Muscle of arm (tissue), 12 donors: ENCODE results near the gene SLC50A1. TPM values are rescaled to one million over a fixed set of nuclear protein-coding genes. Genes with fewer than 3 reads are reported as not detected.
"Not testable (repeated sequence)": the region's sequence is repeated elsewhere in the genome, so short reads cannot be mapped to it uniquely, and the experiment has no call there.

Source experiments
- DNase-seq: peaks from one replicate; pipeline ENCODE4 v3.0.0-alpha.2; 2013
- polyA plus RNA-seq, 12 donors: library from polyadenylated mRNA; unstranded; fragments of 120-200 nt; gene quantifications; one replicate each; pipeline ENCODE4 v1.2.1, GENCODE V29; 2013; ENCODE audit not compliant: insufficient read length in 12 of 12

SLC50A1 gene
- polyA plus RNA-seq, 12 donors = 18.5 to 27.5 (median 23.4) TPM; not detected in 1

DNA sequence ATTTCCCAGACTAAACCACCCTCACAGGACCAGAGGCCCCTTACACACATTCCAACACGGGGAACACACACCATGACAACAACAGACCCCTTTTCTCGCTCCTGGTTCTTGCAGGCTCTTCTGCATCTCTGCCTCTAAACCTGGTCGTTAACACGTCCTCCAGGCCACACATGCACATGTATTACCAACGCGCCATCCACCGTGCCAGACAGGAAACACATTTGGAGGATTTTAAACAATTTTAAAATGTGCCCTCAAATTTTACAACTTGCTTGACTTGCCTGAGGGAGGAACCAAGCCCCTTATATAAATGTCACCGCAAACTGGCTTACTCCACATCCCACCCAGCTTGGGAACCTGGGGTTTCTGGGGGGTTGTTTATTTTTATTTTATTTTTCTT lies 24.8 kb upstream of the SLC50A1 start:
- DNase-seq = no peak

DNA sequence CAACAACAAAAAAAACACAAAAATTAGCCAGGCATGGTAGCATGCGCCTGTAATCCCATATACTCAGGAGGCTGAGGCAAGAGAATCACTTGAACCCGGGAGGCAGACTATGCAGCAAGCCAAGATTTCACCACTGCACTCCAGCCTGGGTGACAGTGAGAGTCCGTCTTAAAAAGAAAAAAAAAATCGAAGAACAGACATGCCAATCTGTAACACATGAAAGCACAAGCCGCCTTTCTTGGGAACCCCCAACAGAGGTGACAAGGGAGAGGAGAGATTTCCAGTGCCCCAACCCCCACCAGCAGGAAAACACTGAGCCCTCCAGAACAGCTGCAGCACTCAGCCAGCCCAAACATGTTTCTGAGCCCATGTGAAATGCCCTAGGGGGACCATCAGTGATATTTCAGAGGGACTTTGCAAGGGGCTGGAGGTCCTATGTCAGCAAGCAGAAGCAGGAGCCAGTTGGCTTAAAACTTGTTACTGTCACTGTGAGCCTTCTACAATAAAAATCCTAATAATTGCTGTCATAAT lies 22.1 kb upstream of the SLC50A1 start:
- DNase-seq = no peak

DNA sequence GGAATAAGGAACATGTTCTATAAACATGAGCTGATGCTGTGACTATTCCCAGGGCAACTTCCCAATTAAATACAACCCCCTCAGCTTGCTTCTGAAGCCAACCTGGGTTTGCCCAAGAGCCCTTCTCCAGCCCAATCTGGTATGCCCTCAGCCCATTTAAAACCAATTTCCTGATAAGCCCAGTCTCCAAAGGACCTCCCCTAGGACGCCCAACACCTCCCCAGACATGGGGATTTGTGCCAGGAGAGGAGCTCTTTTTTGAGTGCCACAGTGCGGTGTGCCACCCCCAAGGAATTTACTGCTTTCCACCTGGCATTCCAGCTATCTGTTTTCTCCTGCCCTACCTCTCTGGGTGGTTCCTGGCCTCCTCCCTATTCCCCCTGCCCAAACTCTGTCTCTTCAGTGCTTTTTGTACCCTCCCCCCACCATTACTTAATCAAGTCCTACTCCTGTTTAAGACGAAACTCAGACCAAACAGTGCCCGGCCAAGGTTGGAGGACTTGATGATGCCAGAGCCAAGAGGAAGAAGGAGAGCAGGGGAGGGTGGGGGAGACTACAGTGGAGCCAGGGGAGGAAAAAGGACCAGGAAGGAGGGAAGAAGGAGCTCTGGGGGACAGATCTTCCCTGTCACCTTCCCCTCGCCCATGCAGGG lies 19.4 kb upstream of the SLC50A1 start:
- DNase-seq = no peak

DNA sequence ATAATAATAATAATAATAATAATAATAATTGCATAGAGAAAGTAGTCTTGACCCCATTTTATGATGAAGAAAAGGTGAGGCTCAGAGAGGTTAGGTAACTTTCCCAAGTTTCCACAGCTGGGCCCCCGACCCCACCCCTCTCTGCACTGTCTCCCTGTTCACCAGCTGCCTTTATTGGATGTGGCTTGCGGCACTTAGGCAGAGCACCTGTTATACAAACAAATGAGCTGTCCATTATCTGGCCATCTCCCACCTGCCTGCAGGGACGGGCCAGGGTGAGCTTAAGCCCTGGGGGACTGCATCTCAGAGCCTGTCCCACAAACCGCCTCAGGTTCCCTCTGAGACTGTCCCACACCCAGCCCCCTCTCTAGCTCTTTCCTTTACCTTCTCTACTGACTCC lies 18.0 kb upstream of the SLC50A1 start:
- no peak for DNase-seq

DNA sequence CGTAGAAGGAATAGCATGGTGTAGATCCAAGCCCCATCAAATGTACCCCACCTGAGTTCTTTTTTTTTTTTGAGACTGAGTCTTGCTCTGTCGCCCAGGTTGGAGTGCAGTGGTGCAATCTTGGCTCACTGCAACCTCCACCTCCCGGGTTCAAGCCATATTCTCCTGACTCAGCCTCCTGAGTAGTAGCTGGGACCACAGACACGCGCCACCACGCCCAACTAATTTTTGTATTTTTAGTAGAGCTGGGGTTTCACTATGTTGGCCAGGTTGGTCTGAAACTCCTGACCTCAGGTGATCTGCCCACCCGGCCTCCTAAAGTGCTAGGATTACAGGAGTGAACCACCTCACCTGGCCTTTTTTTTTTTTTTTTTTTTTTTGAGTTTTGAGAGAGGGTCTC lies 17.6 kb upstream of the SLC50A1 start:
- DNase-seq = not testable (repeated sequence)

DNA sequence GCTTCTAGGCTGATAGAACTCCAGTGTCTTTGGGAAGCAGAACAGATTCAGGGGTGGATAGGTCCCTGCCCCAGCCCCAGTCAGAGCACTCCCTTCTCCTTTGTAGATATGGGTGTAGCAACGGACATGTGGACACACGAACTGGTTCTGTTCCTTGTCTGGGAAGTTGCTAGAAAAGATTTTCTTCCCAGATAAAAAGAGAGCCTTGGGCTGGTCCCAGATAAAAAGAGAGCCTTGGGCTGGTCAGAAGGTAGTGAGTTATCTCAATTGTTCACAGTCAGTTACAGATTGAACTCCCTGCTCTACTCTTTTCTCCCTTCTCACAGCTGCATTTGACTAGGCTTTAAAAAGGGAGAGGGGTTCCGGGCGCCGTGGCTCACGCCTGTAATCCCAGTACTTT lies 15.4 kb upstream of the SLC50A1 start:
- DNase-seq = no peak

- DNase-seq = no peak
Observed at GRCh38 chr1:155121249-155121648, 14.4 kb upstream of the SLC50A1 start.

- no peak for DNase-seq
Observed at GRCh38 chr1:155122308-155122707, 13.3 kb upstream of the SLC50A1 start.

- no peak for DNase-seq
Observed at GRCh38 chr1:155123801-155124200, 11.9 kb upstream of the SLC50A1 start.

DNA sequence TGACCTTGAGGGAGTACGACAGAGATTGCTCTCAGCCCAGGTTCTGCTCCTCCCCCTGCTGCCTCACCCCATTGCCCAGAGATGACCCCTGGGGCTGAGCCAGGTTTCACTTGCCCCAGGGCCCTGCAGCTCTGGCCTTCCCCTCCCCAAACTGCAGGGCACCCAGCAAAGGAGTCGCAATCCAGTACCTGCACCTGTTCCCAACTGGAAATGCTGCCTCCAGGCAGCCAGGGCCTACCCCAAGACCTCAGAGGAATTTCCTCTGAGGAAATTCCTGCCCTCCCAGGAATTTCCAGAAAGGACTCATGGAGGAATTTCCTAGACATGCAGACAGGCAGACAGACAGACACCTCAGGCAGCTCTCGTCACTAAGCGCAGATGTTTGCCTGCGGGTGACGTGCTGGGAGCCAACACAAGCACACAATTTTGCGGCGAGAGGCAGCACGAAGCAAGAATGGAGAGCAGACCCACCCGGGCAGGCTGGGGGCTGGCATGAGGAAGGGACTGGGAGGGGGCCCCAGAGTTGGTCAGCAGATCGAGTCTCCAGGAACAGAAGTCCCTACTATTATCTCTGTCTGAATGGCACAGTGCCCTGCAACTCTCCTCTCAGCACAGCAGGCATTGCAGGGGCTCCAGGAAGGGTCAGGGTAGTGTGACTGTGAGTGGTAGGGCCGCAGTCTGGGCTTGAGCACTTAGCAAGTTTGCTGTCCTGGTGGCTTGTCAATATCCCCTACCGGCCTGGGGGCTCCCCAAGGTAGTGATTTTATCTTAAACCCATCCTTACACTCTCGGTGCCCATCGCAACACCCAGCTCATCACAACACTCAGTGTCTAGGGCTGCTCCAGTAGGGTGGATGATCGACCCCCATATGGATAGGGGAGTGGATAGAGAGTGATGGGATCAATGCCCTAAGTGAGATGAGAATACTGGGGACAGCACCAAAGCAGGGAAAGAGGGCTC lies 10.9 kb upstream of the SLC50A1 start:
- DNase-seq = no peak

DNA sequence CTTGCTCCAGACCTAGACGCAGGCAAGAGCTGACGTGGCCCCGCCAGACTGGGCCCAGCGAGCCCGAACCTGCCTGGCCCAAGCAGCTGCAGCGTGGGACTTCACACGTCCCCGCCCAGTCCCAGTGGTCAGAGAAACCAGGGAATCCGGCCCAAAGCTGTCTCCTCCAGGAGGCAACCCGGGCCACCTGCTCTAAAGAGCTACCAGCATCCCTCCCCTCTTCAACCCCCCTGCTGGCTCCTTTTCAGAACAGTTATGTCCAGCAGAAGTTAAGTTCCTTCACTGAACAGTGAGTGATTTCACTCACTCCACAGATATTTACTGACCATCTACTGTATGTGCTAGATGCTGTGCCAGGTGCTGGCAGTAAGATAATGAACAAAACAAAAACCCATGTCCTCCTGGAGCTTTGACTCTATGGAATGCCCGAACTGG lies 10.1 kb upstream of the SLC50A1 start:
- DNase-seq = no peak

DNA sequence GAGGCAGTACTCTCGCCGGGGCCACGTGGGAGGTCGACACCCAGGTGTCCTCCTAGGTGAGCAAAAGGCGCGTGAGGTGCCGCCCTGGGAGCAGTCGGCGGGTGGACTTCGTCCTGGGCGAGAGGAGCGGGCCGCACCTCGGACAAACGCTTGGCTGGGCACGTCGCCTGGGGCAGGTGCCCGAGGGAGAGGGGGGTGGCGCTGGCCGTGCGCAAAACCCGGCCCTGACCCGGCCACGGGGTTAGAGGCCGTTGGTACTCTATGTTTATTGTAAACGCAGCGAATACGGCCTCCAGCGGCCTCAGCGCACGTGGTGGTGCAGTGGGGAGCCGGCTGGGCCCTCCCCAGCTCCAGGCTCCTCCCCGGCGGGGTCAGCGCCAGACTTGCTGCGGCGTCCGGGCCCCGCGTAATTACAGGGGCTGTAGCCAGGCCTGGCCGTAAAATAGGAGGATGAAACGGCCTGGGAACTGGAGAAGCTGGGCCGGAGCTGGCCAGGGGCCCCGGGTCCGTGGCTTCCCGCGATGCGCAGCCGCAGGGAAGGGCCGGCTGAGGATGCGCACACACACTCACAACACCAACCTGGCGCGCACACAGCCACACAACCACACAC lies 9.6 kb upstream of the SLC50A1 start:
- no peak for DNase-seq

DNA sequence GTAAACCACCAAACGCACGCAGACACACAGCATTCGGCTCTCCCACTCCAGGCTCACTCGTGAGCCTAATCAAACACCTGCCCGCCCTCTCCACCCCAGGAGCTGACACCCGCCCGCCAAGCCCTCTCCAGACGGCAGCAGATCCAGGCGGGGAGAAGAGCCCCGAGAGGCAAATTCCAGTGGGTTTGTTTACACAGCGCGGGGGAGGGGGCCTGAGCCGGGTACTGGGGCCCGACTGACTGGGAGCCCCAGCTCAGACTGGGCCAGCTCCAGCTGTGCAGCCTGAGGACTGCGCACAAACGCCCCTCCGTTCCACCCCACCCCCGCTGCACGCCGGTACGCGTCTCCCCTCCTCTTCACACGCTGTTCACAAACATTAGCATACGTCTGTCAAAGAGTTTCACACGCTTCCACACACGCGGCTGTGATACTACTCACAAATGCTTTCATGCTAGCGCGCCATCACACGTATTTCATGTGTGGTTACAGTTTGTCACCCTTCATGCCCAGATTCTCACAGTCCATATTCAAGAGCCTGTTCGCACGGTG lies 9.0 kb upstream of the SLC50A1 start:
- DNase-seq = no peak

GRCh38 chr1:155127105-155127966 lies 8.3 kb upstream of the SLC50A1 start, which contains the start of gene EFNA1:
EFNA1 (plus strand) TSS chr1:155127876; CDS start chr1:155127978, 102 bp downstream.
- no peak for DNase-seq

DNA sequence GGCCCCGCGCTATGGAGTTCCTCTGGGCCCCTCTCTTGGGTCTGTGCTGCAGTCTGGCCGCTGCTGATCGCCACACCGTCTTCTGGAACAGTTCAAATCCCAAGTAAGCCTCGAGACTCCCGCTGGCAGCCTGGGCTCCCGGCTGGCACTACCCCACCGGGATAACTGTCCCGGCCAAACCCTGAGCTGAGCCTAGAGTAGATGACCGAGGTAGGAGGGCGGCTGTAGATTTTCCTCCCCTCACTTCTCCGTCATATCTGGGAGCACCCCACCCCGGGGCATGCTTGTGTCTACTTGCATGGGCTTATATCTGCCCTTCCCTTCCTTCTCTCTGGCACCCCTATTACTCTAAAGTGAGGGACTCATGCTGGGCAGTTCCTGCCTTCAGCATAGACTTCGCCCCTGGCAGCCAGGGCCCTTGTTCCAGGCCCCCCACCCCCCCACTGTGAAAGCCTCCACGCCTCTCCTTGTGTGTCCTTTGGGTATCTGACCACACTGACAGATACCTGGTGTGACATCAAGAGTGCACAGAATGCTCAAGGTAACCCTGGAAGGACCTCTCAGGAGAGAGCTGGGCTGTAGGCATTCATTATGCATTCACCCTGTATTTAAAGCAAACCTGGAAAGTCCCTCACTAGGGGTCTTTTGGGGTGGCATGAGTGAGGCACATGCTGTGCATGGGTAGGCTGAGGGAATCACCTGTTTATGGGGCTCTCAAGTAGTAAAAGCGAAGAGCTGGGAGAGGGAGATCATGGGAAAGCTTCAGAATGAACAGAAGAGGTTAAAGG lies 7.5 kb upstream of the SLC50A1 start:
- no peak for DNase-seq

DNA sequence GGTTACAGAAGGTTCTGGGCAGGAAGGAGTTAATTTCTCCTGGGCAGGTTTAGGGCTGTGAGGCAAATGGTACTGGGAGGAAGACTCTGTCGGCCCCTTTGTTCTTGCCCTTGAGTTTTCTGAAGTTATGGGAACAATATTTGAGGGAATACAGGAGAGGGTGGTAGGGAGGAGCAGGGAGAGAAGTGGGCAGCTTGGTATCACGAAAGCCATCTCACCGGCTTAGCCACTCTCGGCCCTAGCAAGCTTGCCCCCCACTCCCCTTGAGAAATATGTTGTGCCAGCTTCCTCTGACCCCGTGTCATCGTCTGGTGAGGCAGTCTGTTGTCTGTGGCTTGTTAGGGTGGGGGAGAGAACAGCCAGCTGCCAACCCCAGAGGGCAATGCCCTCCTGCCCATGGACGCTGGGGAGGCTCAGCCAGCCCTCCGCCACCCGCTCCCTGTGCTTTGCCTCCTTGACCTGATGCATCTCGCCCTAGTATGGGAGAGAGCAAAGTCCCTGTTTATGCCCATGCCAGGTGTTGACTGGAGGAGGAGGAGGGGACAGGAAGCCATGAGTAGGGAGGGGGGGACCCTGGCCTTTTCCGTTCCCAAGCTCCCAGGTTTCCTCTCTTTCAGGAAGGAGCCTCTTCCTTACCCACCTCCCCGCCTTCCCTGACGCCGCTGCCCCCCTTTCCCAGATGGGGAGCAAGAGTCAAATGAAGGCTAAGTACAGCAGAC lies 6.7 kb upstream of the SLC50A1 start:
- no peak for DNase-seq

- no peak for DNase-seq
Observed at GRCh38 chr1:155130272-155131006, 5.2 kb upstream of the SLC50A1 start.

GRCh38 chr1:155131285-155131684 lies 4.4 kb upstream of the SLC50A1 start:
- no peak for DNase-seq

- no peak for DNase-seq
Observed at GRCh38 chr1:155131856-155132255, 3.8 kb upstream of the SLC50A1 start.
